Endodermal cell (in vitro differentiated cells): ENCODE results near the gene MKX. TPM values are rescaled to one million over a fixed set of nuclear protein-coding genes. Genes with fewer than 3 reads are reported as not detected.

Source experiments
- DNase-seq: peaks from one replicate; pipeline ENCODE4 v3.0.0-alpha.2; 2017
- H3K27ac ChIP-seq: 2 replicates; pipeline ENCODE4 v1.5.1; 2013; ENCODE audit warnings: mild to moderate bottlenecking, low read depth, low read length, moderate library complexity
- H3K27me3 ChIP-seq: 2 replicates; pipeline ENCODE4 v1.6.1; 2013; ENCODE audit warnings: mild to moderate bottlenecking, low read length, moderate library complexity; ENCODE audit not compliant: insufficient read depth, control insufficient read depth, poor library complexity, severe bottlenecking
- H3K36me3 ChIP-seq: 2 replicates; pipeline ENCODE4 v1.7.0; 2013; ENCODE audit warnings: mild to moderate bottlenecking, low read length, moderate library complexity; ENCODE audit not compliant: control insufficient read depth, insufficient read depth
- H3K4me1 ChIP-seq: one replicate; pipeline ENCODE4 v1.7.0; 2013; ENCODE audit warnings: low read length; ENCODE audit not compliant: control insufficient read depth, insufficient read depth
- H3K4me3 ChIP-seq: 2 replicates; pipeline ENCODE4 v1.5.1; 2013; ENCODE audit warnings: mild to moderate bottlenecking, low read length, moderate library complexity
- H3K9ac ChIP-seq: 2 replicates; pipeline ENCODE4 v1.6.1; 2013; ENCODE audit warnings: mild to moderate bottlenecking, low read length, moderate library complexity; ENCODE audit not compliant: poor library complexity, severe bottlenecking; ENCODE audit errors: extremely low read depth
- H3K9me3 ChIP-seq: 2 replicates; pipeline ENCODE4 v1.6.1; 2013; ENCODE audit warnings: mild to moderate bottlenecking, low read length, moderate library complexity; ENCODE audit not compliant: control insufficient read depth
- H3K27ac Mint-ChIP-seq: 2 replicates; pipeline ENCODE4 v1.8.0; 2020; ENCODE audit warnings: mixed read lengths
- H3K27me3 Mint-ChIP-seq: 2 replicates; pipeline ENCODE4 v1.8.0; 2021; ENCODE audit warnings: mild to moderate bottlenecking, mixed read lengths; ENCODE audit not compliant: insufficient read depth
- H3K36me3 Mint-ChIP-seq: 2 replicates; pipeline ENCODE4 v1.8.0; 2020; ENCODE audit warnings: low read depth, mixed read lengths
- H3K4me1 Mint-ChIP-seq: 2 replicates; pipeline ENCODE4 v1.8.0; 2020; ENCODE audit warnings: mixed read lengths
- H3K4me3 Mint-ChIP-seq: 2 replicates; pipeline ENCODE4 v1.8.0; 2020; ENCODE audit warnings: mild to moderate bottlenecking, moderate library complexity, mixed read lengths
- H3K9me3 Mint-ChIP-seq: 2 replicates; pipeline ENCODE4 v1.8.0; 2020; ENCODE audit warnings: mild to moderate bottlenecking, mixed read lengths
- CTCF ChIP-seq: fragments of 200-600 bp; sonication (generic); conservative IDR thresholded peaks from 2 replicates; pipeline ENCODE4 v1.5.0; 2021; ENCODE audit warnings: antibody characterized with exemption, mild to moderate bottlenecking
- WGBS, 2 experiments: methylation state at CpG; one replicate each; pipeline versions ENCODE4 v1.1.5 to v1.1.7; 2013; ENCODE audit warnings: missing lambda C conversion rate in 2 of 2, mixed read lengths in 1 of 2; ENCODE audit not compliant: insufficient coverage in 1 of 2, insufficient read length in 1 of 2; 5-methylcytosine and 5-hydroxymethylcytosine counted together
- total RNA-seq, 2 donors: library from RNA; stranded (reverse); fragmentation: NEBNext Ultra II Directional in 1 of 2; extraction: Animal tissue kit (Norgen Biotek cat#: 25700) in 1 of 2; gene quantifications; 2 replicates in 1 of 2; 3 replicates in 1 of 2; pipeline ENCODE4 v1.2.1, GENCODE V29; 2021

MKX gene
- total RNA-seq, 2 donors from 2014 or later: 0.29 to 0.55 TPM

GRCh38 chr10:27673065-27673464 is 72.6 kb downstream of the MKX start:
- H3K36me3 ChIP-seq: no peaks in the 10 kb centered on the region
- no peak overlapping the region for H3K27ac ChIP-seq
- DNase-seq: no peak
- Mint-ChIP-seq H3K9me3 (no peaks in the 10 kb centered on the region), H3K27me3 (no peaks in the 10 kb centered on the region), H3K4me1 (peaks cover 8% of the 10 kb centered on the region), H3K4me3 (no peak overlapping the region), H3K27ac (no peak overlapping the region), H3K36me3 (no peaks in the 10 kb centered on the region)
- H3K27me3 ChIP-seq: no peaks in the 10 kb centered on the region
- no peak for TF ChIP-seq CTCF
- H3K9ac ChIP-seq: no peak overlapping the region
- no peaks in the 10 kb centered on the region for H3K4me1 ChIP-seq
- no peaks in the 10 kb centered on the region for H3K9me3 ChIP-seq
- H3K4me3 ChIP-seq: no peak overlapping the region

- Histone ChIP-seq H3K9ac (no peak overlapping the region), H3K4me3 (no peak overlapping the region), H3K27me3 (no peaks in the 10 kb centered on the region), H3K36me3 (no peaks in the 10 kb centered on the region), H3K27ac (no peak overlapping the region), H3K9me3 (no peaks in the 10 kb centered on the region), H3K4me1 (no peaks in the 10 kb centered on the region)
- 89 to 93% methylated on average over 4 of the region's 4 CpGs for WGBS, 2 experiments
- DNase-seq: no peak
- Mint-ChIP-seq H3K9me3 (no peaks in the 10 kb centered on the region), H3K27me3 (no peaks in the 10 kb centered on the region), H3K27ac (no peak overlapping the region), H3K4me1 (no peaks in the 10 kb centered on the region), H3K4me3 (no peak overlapping the region), H3K36me3 (no peaks in the 10 kb centered on the region)
- no peak for TF ChIP-seq CTCF
These were observed 73.8 kb downstream of the MKX start for GRCh38 chr10:27671821-27672220.

- Mint-ChIP-seq H3K36me3 (no peaks in the 10 kb centered on the region), H3K27ac (no peak overlapping the region), H3K4me3 (no peak overlapping the region), H3K4me1 (peaks cover 9% of the 10 kb centered on the region), H3K27me3 (no peaks in the 10 kb centered on the region), H3K9me3 (peaks cover 3% of the 10 kb centered on the region)
- no peak for DNase-seq
- TF ChIP-seq CTCF: no peak
- no peaks in the 10 kb centered on the region for H3K27me3 ChIP-seq
- H3K9ac ChIP-seq: no peak overlapping the region
- no peak overlapping the region for H3K4me3 ChIP-seq
- H3K4me1 ChIP-seq: no peaks in the 10 kb centered on the region
- H3K9me3 ChIP-seq: no peaks in the 10 kb centered on the region
- WGBS, 2 experiments: 91% methylated on average over 4 to 5 of the region's 5 CpGs
- H3K27ac ChIP-seq: no peak overlapping the region
- H3K36me3 ChIP-seq: no peaks in the 10 kb centered on the region
These were observed 81.2 kb downstream of the MKX start for GRCh38 chr10:27664461-27664860.
